Stimulated activated CD8-positive, alpha-beta memory T cell treated with anti-CD3 and anti-CD28 coated beads, Interleukin-2, amount 100 ng/mL, for 1 hour (primary cell): ENCODE results near the gene PDE6D.

Source experiments
- DNase-seq, 2 donors: peaks; one replicate each; pipeline ENCODE4 v3.0.0-alpha.2; 2020; ENCODE audit warnings: low read depth in 2 of 2

The PDE6D gene

GRCh38 chr2:231683292-231684235 is 97.5 kb downstream of the PDE6D start:
- DNase-seq, result no peak

GRCh38 chr2:231682603-231683291 is 98.3 kb downstream of the PDE6D start:
- DNase-seq, result no peak
